H54 (cell line): Measurements from ENCODE around the gene AUTS2.

Source experiments
- DNase-seq: peaks from one replicate; pipeline ENCODE4 v3.0.0; 2011; ENCODE audit warnings: low spot score, mixed read lengths; ENCODE audit not compliant: insufficient read length
- FAIRE-seq: peaks from 3 replicates; lab custom pipeline; 2011; peaks lifted over from hg19 to GRCh38; lab: Jason Lieb, UNC
- POLR2A ChIP-seq: IDR thresholded peaks from 2 replicates; pipeline ENCODE4 v1.6.1; 2011; ENCODE audit warnings: low read depth, mild to moderate bottlenecking, low read length

The AUTS2 gene

GRCh38 chr7:70779321-70779720 lies 1181.0 kb downstream of the AUTS2 start:
- DNase-seq, result no peak
- no peak for TF ChIP-seq POLR2A
- FAIRE-seq, result no peak

GRCh38 chr7:70781922-70782311 lies 1183.6 kb downstream of the AUTS2 start:
- FAIRE-seq, result no peak
- no peak for TF ChIP-seq POLR2A
- DNase-seq, result no peak

- no peak for DNase-seq
- no peak for TF ChIP-seq POLR2A
- FAIRE-seq, result no peak
Observed at GRCh38 chr7:70782796-70783195, 1184.5 kb downstream of the AUTS2 start.

- DNase-seq, result no peak
- no peak for TF ChIP-seq POLR2A
- FAIRE-seq, result no peak
Observed at GRCh38 chr7:70785427-70785826, 1187.2 kb downstream of the AUTS2 start.

- TF ChIP-seq POLR2A, result no peak
- no peak for DNase-seq
- FAIRE-seq, result no peak
Observed at GRCh38 chr7:70786076-70786475, 1187.8 kb downstream of the AUTS2 start.

- TF ChIP-seq POLR2A, result no peak
- FAIRE-seq (no peak), DNase-seq (no peak)
Observed at GRCh38 chr7:70787286-70787685, 1189.0 kb downstream of the AUTS2 start.

GRCh38 chr7:70787771-70788170 lies 1189.5 kb downstream of the AUTS2 start:
- no peak for TF ChIP-seq POLR2A
- FAIRE-seq (no peak), DNase-seq (no peak)

GRCh38 chr7:70788276-70788675 lies 1190.0 kb downstream of the AUTS2 start:
- FAIRE-seq (no peak), DNase-seq (no peak)
- TF ChIP-seq POLR2A, result no peak

GRCh38 chr7:70789481-70790214 lies 1191.4 kb downstream of the AUTS2 start:
- DNase-seq, result no peak
- FAIRE-seq, result no peak
- TF ChIP-seq POLR2A, result no peak

GRCh38 chr7:70790215-70791073 lies 1192.2 kb downstream of the AUTS2 start:
- TF ChIP-seq POLR2A, result no peak

GRCh38 chr7:70791341-70791740 lies 1193.1 kb downstream of the AUTS2 start:
- no peak for TF ChIP-seq POLR2A
- DNase-seq (no peak), FAIRE-seq (no peak)

More at GRCh38 chr7:70790215-70791073, 1192.2 kb downstream of the AUTS2 start:
- no peak for FAIRE-seq
- no peak for DNase-seq

GRCh38 chr7:70793060-70793459 lies 1194.8 kb downstream of the AUTS2 start:
- no peak for DNase-seq
- TF ChIP-seq POLR2A, result no peak
- FAIRE-seq, result no peak

- FAIRE-seq (no peak), DNase-seq (no peak)
- TF ChIP-seq POLR2A, result no peak
Observed at GRCh38 chr7:70793821-70794220, 1195.5 kb downstream of the AUTS2 start.

GRCh38 chr7:70794962-70795361 lies 1196.7 kb downstream of the AUTS2 start:
- DNase-seq (no peak), FAIRE-seq (no peak)
- TF ChIP-seq POLR2A, result no peak
